ENCODE measurements around the gene RBBP4. TPM values are rescaled to one million over a fixed set of nuclear protein-coding genes. Genes with fewer than 3 reads are reported as not detected.

Gene RBBP4
- total and polyA plus RNA-seq, 2 of the 13 experiments (the other 11 are each of a cell fraction or from before 2014, with no cell fraction given): 64.4 to 166 TPM

DNA sequence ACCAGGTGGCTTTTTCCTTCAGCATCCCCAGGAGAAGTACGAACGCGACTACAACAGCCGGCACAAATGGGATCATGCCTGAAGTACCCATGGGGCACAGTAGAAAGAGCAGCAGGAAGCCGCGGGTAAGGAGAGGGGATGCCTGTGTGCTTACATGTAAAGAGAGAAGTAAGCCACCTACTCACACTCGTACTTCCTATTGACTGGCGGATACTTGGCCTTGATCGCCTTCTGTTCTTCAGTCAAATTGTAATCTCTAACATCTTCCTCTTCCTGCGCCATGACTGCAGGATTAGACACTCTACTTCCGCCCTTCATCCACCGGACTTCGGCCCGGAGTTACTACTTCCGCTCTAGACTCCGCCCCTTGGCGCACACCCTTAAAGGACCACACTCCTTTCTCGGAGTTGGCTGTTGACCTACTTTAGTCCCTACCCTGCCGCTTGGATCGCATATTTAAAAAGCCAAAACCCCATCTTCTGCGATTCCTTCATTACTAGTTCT, 708 bp upstream of the RBBP4 start, which contains the start of gene ZBTB8OS (continued):
- peak; percentile 39; the same call in 1 of the 2 replicates for TF ChIP-seq MIXL1 (CRISPR knock-in tag; IDR thresholded peaks at IDR 0.05)
- no peak for TF ChIP-seq ZNF496 (CRISPR knock-in tag; IDR thresholded peaks at IDR 0.05; ENCODE audit: insufficient replicate concordance)
- TF ChIP-seq SP1 (IDR thresholded peaks at IDR 0.05): no peak
- peak; percentile 97 for TF ChIP-seq SP1 (CRISPR knock-in tag; IDR thresholded peaks at IDR 0.05)
- TF ChIP-seq SMARCE1 (IDR thresholded peaks at IDR 0.05; ENCODE audit: borderline replicate concordance): no peak
- TF ChIP-seq ZNF234 (CRISPR knock-in tag; conservative IDR thresholded peaks at IDR 0.05): no peak
- no peak for TF ChIP-seq ARNT2 (CRISPR knock-in tag; IDR thresholded peaks at IDR 0.05; ENCODE audit: low read depth)
- TF ChIP-seq IKZF4 (CRISPR knock-in tag; IDR thresholded peaks at IDR 0.05; ENCODE audit: borderline replicate concordance, low read depth, not compliant biosample characterization): no peak
- TF ChIP-seq, protein P1, sequence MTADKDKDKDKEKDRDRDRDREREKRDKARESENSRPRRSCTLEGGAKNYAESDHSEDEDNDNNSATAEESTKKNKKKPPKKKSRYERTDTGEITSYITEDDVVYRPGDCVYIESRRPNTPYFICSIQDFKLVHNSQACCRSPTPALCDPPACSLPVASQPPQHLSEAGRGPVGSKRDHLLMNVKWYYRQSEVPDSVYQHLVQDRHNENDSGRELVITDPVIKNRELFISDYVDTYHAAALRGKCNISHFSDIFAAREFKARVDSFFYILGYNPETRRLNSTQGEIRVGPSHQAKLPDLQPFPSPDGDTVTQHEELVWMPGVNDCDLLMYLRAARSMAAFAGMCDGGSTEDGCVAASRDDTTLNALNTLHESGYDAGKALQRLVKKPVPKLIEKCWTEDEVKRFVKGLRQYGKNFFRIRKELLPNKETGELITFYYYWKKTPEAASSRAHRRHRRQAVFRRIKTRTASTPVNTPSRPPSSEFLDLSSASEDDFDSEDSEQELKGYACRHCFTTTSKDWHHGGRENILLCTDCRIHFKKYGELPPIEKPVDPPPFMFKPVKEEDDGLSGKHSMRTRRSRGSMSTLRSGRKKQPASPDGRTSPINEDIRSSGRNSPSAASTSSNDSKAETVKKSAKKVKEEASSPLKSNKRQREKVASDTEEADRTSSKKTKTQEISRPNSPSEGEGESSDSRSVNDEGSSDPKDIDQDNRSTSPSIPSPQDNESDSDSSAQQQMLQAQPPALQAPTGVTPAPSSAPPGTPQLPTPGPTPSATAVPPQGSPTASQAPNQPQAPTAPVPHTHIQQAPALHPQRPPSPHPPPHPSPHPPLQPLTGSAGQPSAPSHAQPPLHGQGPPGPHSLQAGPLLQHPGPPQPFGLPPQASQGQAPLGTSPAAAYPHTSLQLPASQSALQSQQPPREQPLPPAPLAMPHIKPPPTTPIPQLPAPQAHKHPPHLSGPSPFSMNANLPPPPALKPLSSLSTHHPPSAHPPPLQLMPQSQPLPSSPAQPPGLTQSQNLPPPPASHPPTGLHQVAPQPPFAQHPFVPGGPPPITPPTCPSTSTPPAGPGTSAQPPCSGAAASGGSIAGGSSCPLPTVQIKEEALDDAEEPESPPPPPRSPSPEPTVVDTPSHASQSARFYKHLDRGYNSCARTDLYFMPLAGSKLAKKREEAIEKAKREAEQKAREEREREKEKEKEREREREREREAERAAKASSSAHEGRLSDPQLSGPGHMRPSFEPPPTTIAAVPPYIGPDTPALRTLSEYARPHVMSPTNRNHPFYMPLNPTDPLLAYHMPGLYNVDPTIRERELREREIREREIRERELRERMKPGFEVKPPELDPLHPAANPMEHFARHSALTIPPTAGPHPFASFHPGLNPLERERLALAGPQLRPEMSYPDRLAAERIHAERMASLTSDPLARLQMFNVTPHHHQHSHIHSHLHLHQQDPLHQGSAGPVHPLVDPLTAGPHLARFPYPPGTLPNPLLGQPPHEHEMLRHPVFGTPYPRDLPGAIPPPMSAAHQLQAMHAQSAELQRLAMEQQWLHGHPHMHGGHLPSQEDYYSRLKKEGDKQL (CRISPR knock-in tag; IDR thresholded peaks at IDR 0.05; ENCODE audit: low read depth): no peak
- TF ChIP-seq, protein P2, sequence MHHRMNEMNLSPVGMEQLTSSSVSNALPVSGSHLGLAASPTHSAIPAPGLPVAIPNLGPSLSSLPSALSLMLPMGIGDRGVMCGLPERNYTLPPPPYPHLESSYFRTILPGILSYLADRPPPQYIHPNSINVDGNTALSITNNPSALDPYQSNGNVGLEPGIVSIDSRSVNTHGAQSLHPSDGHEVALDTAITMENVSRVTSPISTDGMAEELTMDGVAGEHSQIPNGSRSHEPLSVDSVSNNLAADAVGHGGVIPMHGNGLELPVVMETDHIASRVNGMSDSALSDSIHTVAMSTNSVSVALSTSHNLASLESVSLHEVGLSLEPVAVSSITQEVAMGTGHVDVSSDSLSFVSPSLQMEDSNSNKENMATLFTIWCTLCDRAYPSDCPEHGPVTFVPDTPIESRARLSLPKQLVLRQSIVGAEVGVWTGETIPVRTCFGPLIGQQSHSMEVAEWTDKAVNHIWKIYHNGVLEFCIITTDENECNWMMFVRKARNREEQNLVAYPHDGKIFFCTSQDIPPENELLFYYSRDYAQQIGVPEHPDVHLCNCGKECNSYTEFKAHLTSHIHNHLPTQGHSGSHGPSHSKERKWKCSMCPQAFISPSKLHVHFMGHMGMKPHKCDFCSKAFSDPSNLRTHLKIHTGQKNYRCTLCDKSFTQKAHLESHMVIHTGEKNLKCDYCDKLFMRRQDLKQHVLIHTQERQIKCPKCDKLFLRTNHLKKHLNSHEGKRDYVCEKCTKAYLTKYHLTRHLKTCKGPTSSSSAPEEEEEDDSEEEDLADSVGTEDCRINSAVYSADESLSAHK (CRISPR knock-in tag; IDR thresholded peaks at IDR 0.05; ENCODE audit: borderline replicate concordance): no peak
- TF ChIP-seq SYNCRIP (IDR thresholded peaks at IDR 0.05; ENCODE audit: insufficient read depth, low read depth, low read length): no peak
- TF ChIP-seq, protein P3, sequence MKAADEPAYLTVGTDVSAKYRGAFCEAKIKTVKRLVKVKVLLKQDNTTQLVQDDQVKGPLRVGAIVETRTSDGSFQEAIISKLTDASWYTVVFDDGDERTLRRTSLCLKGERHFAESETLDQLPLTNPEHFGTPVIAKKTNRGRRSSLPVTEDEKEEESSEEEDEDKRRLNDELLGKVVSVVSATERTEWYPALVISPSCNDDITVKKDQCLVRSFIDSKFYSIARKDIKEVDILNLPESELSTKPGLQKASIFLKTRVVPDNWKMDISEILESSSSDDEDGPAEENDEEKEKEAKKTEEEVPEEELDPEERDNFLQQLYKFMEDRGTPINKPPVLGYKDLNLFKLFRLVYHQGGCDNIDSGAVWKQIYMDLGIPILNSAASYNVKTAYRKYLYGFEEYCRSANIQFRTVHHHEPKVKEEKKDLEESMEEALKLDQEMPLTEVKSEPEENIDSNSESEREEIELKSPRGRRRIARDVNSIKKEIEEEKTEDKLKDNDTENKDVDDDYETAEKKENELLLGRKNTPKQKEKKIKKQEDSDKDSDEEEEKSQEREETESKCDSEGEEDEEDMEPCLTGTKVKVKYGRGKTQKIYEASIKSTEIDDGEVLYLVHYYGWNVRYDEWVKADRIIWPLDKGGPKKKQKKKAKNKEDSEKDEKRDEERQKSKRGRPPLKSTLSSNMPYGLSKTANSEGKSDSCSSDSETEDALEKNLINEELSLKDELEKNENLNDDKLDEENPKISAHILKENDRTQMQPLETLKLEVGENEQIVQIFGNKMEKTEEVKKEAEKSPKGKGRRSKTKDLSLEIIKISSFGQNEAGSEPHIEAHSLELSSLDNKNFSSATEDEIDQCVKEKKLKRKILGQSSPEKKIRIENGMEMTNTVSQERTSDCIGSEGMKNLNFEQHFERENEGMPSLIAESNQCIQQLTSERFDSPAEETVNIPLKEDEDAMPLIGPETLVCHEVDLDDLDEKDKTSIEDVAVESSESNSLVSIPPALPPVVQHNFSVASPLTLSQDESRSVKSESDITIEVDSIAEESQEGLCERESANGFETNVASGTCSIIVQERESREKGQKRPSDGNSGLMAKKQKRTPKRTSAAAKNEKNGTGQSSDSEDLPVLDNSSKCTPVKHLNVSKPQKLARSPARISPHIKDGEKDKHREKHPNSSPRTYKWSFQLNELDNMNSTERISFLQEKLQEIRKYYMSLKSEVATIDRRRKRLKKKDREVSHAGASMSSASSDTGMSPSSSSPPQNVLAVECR (CRISPR knock-in tag; IDR thresholded peaks at IDR 0.05; ENCODE audit: borderline replicate concordance): peak; percentile 73
- no peak for TF ChIP-seq PRMT3 (CRISPR knock-in tag; IDR thresholded peaks at IDR 0.05; ENCODE audit: borderline replicate concordance, low read depth)
- no peak for TF ChIP-seq ZNF446 (CRISPR knock-in tag; IDR thresholded peaks at IDR 0.05)
- TF ChIP-seq MYNN (CRISPR knock-in tag; IDR thresholded peaks at IDR 0.05; ENCODE audit: low read depth): no peak
- no peak for TF ChIP-seq MTA3 (CRISPR knock-in tag; IDR thresholded peaks at IDR 0.05)
- TF ChIP-seq ZNF570 (CRISPR knock-in tag; IDR thresholded peaks at IDR 0.05; ENCODE audit: borderline replicate concordance): no peak
- TF ChIP-seq ZNF703 (CRISPR knock-in tag; IDR thresholded peaks at IDR 0.05; ENCODE audit: borderline replicate concordance): no peak
